ENCODE data around the gene LSP1.

The LSP1 gene

DNA sequence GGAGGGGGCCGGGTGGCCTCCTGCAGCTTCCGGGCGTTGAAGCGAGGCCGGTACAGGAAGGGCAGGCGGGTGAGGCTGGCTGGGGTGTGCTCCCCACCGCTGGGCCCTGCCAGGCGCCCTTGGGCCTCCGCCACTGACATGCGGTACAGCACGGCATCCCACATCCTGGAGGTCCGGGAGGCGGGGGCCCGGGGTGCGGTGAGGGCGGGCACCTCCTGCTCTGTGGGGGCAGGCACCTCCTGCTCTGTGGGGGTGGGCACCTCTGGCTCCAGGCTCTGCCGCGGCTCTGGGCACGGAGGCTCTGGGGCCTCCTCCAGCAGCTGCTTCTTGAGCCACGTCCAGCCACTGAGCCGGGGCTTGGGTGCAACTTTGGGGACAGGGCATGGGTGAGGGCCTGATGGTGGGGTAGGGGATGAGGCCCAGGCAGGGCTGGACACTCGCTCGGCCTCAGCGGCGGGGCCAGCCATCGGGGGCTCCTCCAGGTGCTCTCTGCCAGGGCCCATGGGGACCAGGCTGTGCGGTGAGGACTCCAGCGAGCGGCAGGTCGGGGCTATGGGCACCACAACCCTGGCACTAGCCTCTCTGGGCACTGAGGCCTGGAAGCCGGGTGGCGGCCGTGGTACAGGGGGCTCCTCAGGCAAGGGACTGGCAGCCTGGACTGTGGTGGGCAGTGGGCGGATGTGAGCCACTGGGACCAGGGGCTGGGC lies 36.5 kb downstream of the LSP1 start:
- Histone ChIP-seq H3K27ac (no peak overlapping the region), H3K9me3 (ENCODE audit: severe bottlenecking) (no peaks in the 10 kb centered on the region), H3K27me3 (ENCODE audit: insufficient read depth, low read depth, severe bottlenecking) (peaks cover 78% of the 10 kb centered on the region), H3K36me3 (no peaks in the 10 kb centered on the region), H3K4me3 (ENCODE audit: low read depth, low read length) (no peak overlapping the region)
- no peak for DNase-seq
- TF ChIP-seq, protein P1, sequence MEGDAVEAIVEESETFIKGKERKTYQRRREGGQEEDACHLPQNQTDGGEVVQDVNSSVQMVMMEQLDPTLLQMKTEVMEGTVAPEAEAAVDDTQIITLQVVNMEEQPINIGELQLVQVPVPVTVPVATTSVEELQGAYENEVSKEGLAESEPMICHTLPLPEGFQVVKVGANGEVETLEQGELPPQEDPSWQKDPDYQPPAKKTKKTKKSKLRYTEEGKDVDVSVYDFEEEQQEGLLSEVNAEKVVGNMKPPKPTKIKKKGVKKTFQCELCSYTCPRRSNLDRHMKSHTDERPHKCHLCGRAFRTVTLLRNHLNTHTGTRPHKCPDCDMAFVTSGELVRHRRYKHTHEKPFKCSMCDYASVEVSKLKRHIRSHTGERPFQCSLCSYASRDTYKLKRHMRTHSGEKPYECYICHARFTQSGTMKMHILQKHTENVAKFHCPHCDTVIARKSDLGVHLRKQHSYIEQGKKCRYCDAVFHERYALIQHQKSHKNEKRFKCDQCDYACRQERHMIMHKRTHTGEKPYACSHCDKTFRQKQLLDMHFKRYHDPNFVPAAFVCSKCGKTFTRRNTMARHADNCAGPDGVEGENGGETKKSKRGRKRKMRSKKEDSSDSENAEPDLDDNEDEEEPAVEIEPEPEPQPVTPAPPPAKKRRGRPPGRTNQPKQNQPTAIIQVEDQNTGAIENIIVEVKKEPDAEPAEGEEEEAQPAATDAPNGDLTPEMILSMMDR (IDR thresholded peaks at IDR 0.05; ENCODE audit: low read depth, low read length) = no peak

DNA sequence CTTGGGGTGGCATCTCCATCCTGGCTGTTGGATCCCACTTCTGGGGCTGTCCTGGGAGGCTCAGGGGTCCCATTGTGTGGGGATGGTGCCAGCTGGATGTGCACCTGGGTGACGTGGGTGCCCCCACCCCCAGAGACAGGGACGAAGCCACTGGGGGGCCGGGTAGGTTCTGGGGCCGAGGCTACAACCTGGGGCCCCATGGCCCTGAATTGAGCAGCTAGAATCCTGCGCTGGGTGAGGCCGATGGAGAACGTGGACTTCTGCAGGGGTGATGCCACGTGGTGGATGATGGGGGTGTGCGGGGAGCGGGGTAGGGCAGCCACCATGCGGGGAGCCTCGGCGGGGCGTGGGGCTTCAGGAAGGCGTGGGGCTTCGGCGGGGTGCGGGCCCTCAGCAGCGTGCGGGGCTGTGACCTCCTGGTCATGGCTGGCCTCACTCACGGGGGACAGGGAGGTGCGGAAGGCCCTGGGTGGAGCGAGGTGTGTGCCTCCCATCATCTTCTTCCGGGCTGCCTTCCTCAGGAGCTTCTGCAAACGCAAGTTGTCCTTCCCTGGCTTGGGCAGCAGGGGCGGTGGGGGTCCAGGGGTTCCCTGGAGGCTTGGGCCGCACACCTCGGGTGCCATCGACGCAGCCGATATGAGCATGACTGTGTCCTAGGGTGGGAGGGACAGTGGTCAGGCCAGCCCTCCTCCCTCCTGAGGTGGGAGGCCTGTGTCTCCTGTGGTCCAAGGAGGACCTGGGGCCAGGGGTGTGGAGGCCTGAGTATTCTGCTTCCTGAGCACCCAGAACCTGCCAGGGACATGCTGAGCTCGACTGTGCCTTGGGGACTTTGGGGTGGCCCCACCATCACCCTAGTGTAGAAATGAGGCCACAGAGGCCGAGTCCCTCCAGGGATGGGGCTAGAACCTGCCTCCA lies 37.3 kb downstream of the LSP1 start:
- Histone ChIP-seq H3K27me3 (ENCODE audit: insufficient read depth, low read depth, severe bottlenecking) (peaks cover 74% of the 10 kb centered on the region), H3K9me3 (ENCODE audit: severe bottlenecking) (no peaks in the 10 kb centered on the region), H3K27ac (no peak overlapping the region), H3K4me3 (ENCODE audit: low read depth, low read length) (no peak overlapping the region), H3K36me3 (no peaks in the 10 kb centered on the region)
- TF ChIP-seq, protein P1 (IDR thresholded peaks at IDR 0.05; ENCODE audit: low read depth, low read length) = no peak
- DNase-seq = no peak

DNA sequence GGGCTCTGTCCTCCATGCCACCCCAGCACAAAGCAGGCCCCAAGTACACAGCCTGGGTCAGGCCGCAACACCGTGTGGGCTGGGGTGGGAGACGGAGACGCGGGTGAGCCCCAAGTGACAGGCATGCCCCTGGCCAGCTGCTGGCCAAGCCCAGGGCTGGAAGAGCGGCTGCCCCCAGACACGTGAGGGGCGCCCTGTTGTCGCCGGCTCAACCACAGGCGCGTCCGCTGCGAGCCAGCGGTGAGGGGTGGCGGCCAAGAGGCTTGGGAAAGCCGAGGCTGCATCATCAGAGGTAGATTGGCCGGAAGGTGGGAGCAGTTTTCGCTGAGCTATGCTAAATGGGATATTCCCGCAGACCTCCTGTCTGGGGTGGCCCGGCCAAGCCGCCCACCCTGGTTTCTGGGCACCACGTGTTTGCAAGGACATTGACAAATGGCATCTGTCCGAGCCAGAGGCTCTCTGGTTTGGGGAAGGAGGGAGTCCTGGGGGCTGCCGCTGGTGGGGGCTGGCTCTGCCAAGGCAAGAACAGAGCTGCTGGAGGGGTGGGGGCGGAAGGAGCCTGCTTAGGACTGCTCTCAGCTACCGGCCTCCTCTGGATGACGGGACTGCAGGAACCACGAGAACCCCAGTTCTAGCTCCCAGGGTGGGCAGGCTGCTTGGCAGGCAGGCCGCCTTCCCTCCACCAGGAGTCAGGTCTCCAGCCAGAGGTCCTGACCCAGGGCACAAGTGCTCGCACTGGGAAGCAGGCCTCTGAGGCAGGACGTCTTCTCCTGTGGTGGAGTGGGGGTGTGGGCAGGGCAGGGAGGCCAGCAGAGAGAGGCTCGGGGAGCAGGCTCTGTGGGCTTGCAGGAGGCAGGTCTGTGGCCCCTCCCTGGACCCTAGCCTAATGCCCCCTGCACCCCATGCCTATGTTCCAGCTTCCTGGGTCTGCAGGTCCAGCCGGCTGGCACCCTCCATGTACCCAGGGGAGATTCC lies 38.3 kb downstream of the LSP1 start:
- Histone ChIP-seq H3K4me3 (ENCODE audit: low read depth, low read length) (no peak overlapping the region), H3K9me3 (ENCODE audit: severe bottlenecking) (no peaks in the 10 kb centered on the region), H3K27me3 (ENCODE audit: insufficient read depth, low read depth, severe bottlenecking) (peaks cover 74% of the 10 kb centered on the region), H3K27ac (no peak overlapping the region), H3K36me3 (no peaks in the 10 kb centered on the region)
- no peak for DNase-seq
- TF ChIP-seq, protein P1 (IDR thresholded peaks at IDR 0.05; ENCODE audit: low read depth, low read length) = no peak

DNA sequence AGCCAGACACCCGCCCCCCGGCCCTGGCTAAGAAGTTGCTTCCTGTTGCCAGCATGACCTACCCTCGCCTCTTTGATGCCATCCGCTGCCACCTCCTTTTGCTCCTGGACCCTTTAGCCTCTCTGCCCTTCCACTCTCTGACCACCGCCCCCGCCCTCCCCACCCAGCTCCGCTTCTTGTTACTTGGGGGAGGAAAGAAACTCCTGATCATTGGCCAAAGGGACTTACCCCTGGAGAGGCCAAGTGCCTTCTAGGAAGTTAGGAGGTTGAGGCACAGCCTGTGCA lies 38.9 kb downstream of the LSP1 start, which contains the start of gene PRR33:
Gene PRR33, minus strand, starts transcription at position 65 of the 285 bp plus-strand sequence. CDS start 1,311 bp downstream, outside the sequence.
- no peaks in the 10 kb centered on the region for H3K36me3 ChIP-seq
- H3K27ac ChIP-seq = no peak within 1 kb of the TSS
- H3K9me3 ChIP-seq (ENCODE audit: severe bottlenecking) = no peaks in the 10 kb centered on the region
- H3K4me3 ChIP-seq (ENCODE audit: low read depth, low read length) = no peak within 1 kb of the TSS
- TF ChIP-seq, protein P1 (IDR thresholded peaks at IDR 0.05; ENCODE audit: low read depth, low read length) = no peak
- peaks cover 79% of the 10 kb centered on the region for H3K27me3 ChIP-seq (ENCODE audit: insufficient read depth, low read depth, severe bottlenecking)
- no peak for DNase-seq

DNA sequence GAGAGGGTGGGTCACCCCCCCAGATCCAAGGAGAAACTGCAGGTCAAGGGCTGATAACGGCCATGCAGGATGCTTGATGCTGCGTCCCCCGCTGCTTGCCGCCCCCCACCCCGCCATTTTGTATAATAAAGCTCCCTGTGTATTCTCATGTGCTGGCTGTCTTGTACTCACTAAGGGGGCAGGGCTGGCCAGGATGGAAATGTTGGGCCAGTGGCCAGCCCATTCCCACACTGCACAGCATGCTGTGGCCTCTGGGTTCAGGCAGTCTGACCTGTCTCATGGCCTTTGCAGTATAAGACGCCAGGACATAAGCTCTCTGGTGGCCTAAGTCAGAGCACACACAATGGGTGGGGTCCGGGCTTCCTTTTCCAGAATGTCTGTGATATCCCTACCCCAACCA lies 39.2 kb downstream of the LSP1 start:
- no peak for DNase-seq
- Histone ChIP-seq H3K4me3 (ENCODE audit: low read depth, low read length) (no peak overlapping the region), H3K27ac (no peak overlapping the region), H3K9me3 (ENCODE audit: severe bottlenecking) (no peaks in the 10 kb centered on the region), H3K27me3 (ENCODE audit: insufficient read depth, low read depth, severe bottlenecking) (peaks cover 79% of the 10 kb centered on the region), H3K36me3 (no peaks in the 10 kb centered on the region)
- TF ChIP-seq, protein P1 (IDR thresholded peaks at IDR 0.05; ENCODE audit: low read depth, low read length) = no peak
